Gastrocnemius medialis (tissue), 4 donors: ENCODE data around the gene PXK.

Experiments used
- CTCF ChIP-seq, 5 experiments: fragments of 450-650 bp in 3 of 5; fragments of 200-600 bp in 2 of 5; sonication (generic) in 2 of 5; IDR thresholded peaks in 4 of 5; conservative IDR thresholded peaks in 1 of 5; 1 replicate in 4 of 5; 2 replicates in 1 of 5; pipeline ENCODE4 v1.5.1; 2016 to 2019; ENCODE audit warnings: antibody characterized with exemption in 5 of 5, mild to moderate bottlenecking in 3 of 5, moderate library complexity in 3 of 5
- POLR2A ChIP-seq, 2 donors: fragments of 450-650 bp; IDR thresholded peaks; one replicate each; pipeline ENCODE4 v1.6.1; 2017; ENCODE audit warnings: antibody characterized with exemption in 2 of 2, mild to moderate bottlenecking in 2 of 2, moderate library complexity in 2 of 2

GRCh38 chr3:58351920-58352319 lies 19.2 kb downstream of the PXK start:
- no peak for TF ChIP-seq CTCF (IDR thresholded peaks at IDR 0.05 in 4 of 5, conservative IDR thresholded peaks at IDR 0.05 in 1 of 5)
- TF ChIP-seq POLR2A (IDR thresholded peaks at IDR 0.05) = no peak
